DMS79 treated with DMSO at 0.1 percent for 48 hours (cell line): ENCODE data around the gene GNB3.

Experiments
- DNase-seq: peaks from one replicate; lab custom pipeline; 2025; lab: John Stamatoyannopoulos, UW

Gene GNB3

DNA sequence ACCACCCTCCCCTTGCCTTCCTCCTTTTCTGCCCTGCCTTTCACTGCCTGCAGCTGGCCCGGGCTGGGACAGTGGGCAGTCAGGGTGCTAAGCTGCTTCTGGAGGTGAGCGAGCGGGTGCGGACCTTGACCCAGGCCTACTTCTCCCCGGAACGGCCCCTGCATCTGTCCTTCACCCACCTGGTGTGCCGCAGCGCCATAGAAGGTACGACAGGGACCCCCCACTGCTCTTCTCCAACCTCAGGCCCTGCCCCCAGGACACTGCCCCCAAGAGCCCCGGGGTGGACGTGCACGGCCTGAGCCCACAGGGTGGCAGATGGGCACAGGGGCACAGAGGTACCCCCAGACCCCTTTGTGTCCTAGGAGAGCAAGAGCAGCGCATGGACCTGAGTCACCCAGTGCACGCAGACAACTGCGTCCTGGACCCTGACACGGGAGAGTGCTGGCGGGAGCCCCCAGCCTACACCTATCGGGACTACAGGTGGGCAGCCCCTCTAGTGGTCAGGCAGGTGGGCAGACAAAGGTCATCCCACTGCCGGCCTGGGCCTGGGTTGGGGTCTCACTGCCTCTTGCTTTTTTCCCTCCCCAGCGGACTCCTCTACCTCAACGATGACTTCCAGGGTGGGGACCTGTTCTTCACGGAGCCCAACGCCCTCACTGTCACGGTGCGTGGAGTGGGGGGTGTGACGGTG, 3.2 kb upstream of the GNB3 start:
- no peak for DNase-seq

GRCh38 chr12:6838854-6839253, 1.9 kb upstream of the GNB3 start:
- DNase-seq: no peak

DNA sequence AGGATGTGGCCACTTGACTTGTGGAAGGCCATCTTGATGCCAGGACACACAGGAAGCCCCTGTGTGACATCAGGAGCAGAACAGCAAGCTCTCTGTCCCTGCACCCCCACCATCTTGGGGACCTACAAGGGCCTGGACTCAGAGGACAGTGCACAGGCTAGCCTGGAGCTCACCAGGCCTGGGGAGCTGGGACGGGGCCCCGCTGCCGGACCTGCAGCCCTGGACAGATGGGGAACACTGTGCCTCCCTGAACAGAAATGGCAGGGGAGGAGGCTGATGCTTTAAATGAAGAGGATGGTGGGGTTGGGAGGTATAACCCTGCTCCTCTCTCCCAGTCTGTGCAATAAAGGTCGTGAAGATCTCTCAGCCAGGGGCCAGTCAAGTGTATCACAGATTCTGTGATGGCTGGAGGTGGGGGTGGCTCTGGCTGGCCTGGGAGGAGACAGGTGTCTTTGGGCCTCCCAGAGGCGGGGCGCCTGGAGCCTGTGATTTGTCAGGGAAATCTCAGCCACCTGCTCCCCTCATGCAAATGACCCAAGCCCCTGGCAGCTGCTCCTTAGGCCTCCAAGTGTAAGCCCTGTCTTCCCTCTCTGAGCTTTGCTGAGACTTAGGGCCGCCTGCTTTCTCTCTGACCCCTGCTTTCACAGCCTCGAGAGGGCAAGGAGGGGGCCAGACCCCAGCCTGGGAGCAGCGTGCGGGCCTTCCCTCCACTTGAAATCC, 1.1 kb upstream of the GNB3 start:
- DNase-seq: peak; percentile 14

- DNase-seq: no peak
Observed at GRCh38 chr12:6840330-6840729, 395 bp upstream of the GNB3 start.

GRCh38 chr12:6842075-6842474, 1.4 kb downstream of the GNB3 start:
- no peak for DNase-seq

GRCh38 chr12:6843118-6843902, 2.6 kb downstream of the GNB3 start:
- no peak for DNase-seq

GRCh38 chr12:6845395-6845794, 4.7 kb downstream of the GNB3 start:
- DNase-seq: no peak

- DNase-seq: no peak
Observed at GRCh38 chr12:6846316-6846869, 5.7 kb downstream of the GNB3 start.

GRCh38 chr12:6847676-6848075, 7.0 kb downstream of the GNB3 start:
- DNase-seq: no peak

- no peak for DNase-seq
Observed at GRCh38 chr12:6849427-6849826, 8.7 kb downstream of the GNB3 start.

DNA sequence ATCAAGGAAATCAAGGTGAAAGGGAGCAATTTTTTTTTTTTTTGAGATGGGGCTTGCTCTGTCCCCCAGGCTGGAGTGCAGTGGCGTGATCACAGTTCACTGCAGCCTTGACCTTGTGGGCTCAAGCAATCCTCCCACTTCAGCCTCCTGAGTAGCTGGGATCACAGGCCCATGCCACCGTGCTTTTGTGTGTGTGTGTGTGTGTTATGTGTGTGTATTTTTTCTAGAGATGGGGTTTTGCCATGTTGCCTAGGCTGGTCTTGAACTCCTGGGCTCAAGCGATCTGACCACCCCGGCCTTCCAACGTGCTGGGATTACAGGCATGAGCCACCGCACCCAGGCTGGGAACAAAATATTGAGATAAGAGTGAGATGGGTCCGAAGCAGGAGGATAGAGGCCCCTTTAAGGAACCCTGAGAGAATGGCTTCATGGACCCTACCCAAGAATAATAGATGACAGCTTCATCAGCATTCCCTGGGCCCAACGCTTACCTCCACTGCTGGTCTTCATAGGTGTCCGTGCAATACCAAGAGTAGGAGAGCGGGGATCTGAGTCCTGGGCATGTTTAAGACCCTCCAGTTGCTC, 9.3 kb downstream of the GNB3 start:
- DNase-seq: no peak

GRCh38 chr12:6850796-6851152, 10.0 kb downstream of the GNB3 start:
- DNase-seq: no peak

DNA sequence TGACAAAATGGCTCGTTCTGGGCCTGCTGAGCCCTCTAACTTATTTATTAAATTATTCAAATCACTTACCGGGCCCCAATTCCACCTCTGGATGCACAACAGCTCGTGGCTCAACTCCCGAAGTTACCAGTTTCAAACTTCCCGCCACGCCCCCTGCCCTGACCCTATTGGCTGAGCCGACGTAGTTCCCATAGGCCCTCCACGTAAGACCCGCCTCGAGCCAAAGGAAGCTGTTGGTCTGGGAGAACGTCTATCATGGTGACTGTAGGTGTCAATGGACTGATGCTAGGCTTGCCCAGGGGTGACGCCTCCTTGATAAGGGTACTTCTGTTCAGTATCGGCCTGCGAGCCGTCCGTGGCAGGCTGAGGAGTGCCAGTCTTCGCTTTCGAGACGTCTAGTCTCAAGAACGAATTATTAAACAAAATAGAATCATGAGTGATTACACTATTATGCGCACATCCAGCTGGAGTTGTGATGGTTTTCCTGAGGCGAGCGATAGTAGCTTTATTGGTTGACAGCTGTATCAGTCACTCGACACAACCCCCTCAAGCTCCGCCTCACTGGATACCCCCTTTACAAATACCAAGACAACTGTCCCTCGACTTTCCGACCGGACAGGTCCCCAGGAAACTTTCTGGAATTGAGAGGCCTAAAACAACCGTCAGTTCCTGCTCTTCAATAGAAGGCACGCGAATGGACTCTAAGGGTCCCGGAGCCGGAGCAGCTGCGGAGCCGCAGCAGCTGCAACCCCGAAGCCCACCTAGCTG, 10.6 kb downstream of the GNB3 start, which contains the start of gene CDCA3:
TSS of gene CDCA3 (minus strand) at position 134 of the 768 bp plus-strand sequence. CDS start 334 bp downstream, outside the sequence.
- peak; percentile 97 for DNase-seq

DNA sequence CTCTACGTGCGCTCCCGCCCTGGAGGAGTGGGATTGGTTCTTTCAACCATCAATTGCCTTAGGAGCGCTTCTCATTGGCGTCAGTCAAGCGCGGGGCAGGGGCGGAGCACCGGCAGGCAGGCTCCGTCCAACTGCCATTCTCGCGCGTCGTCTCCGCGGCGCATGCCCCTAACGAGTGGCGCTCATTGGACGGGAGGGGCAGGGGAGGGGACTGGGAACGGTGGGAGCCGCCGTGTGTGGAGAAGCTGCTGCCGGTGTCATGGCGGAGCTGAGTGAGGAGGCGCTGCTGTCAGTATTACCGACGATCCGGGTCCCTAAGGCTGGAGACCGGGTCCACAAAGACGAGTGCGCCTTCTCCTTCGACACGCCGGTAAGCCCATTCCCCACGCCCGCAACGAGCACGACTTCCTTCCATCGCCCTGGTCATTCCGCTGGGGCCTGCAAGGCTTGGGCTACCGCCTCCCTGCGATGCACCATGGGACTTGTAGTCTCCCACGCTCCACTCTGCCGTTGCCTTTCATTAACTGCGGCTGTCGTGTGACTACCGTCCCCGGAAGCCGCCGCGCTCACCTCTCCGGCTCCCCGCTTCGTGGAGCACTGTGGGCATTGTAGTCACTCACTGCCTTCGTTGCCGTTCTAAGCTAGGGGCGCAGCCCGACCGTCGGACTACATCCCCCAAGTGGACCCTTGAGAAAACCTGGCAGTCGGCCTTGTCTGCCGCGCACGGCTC, 11.4 kb downstream of the GNB3 start, which contains the start of gene USP5:
TSS of gene USP5 (plus strand) at position 230 of the 730 bp plus-strand sequence. CDS start at position 260, 30 bp downstream.
- peak; percentile 98 for DNase-seq

DNA sequence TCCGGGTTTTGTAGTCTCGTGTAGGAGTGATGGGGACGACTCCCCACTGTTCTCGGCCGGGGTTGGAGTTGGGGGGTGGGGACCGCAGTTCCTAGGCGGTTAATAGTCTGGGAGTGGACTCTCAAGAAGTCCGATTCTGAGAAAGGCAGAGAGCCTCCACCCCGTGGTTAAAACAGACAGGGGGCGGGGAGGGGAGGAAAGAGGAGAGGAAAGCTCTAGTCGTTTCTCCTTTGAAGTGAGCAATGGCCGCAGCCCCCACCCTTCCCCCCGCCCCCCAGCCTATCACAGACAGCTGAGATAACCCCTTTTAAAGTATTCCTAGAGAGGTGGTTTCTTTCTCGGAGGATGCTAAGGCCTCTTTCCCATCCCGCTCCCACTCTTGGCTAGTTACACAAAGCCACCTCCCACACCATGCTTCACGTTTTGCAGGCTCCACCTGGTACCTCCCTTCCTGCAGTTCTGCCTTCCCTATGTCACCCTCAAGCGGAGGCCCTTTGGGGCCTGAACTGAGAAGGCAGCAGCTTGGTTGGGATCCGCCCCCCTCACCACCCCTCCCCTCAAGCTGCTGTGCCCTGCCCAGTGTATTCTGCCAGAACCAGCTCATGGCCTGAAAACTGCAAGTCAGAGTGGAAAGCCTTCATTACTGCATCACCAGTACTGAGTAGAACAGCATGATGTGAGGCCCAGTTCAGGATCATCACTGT, 12.1 kb downstream of the GNB3 start:
- peak; percentile 24 for DNase-seq

GRCh38 chr12:6853626-6854025, 12.9 kb downstream of the GNB3 start:
- DNase-seq: no peak

DNA sequence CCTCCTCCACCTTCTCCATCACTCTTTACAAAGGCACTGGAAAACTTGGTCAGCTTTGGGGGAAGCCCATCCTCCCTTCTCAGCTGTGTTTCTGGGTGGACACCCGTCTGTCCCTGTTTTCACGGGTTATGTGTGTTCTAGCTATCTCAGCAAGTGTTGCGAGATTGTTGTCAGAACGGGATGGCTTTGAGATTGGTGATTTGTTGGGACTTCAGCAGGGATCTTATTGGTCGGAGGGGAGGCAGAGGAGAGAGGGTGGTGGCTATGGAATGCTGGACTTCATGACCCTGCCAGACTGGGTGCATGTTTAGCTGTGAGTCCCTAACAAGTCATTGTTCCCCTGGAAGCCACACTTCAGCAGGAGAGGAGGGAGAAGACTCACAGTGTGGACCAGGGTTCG, 13.3 kb downstream of the GNB3 start:
- DNase-seq: no peak

- DNase-seq: no peak
Observed at GRCh38 chr12:6855322-6855721, 14.6 kb downstream of the GNB3 start.

DNA sequence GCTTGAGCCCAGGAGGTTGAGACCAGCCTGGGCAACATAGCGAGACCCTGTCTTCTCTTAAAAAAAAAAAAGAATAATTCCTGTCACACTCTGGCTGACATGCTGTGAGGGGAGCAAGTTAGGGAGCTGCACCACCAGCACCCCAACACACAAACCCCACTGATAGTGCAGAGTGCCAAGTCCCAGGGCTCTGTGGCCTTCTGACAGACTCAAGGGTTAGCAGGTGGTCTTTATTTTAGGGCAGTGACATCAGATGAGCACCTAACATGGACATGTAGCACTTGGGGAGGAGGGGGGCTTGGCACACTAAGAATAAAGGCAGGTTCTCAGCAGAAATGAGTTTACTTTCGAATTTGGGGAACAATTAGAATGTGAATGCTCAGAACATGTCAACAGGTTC, 18.1 kb downstream of the GNB3 start:
- no peak for DNase-seq

- DNase-seq: no peak
Observed at GRCh38 chr12:6860116-6860515, 19.4 kb downstream of the GNB3 start.
